Gastroesophageal sphincter (tissue), 3 donors: ENCODE results near the gene FYB1.

Source experiments
- CTCF ChIP-seq, 4 experiments: fragments of 200-600 bp in 2 of 4; fragments of 450-650 bp in 2 of 4; sonication (generic) in 1 of 4; IDR thresholded peaks; one replicate each; pipeline ENCODE4 v1.5.1; 2017 to 2019; ENCODE audit warnings: antibody characterized with exemption in 4 of 4, mild to moderate bottlenecking in 2 of 4, moderate library complexity in 2 of 4
- EP300 ChIP-seq: sonication (generic); formaldehyde crosslinking; IDR thresholded peaks from one replicate; pipeline ENCODE4 v1.6.1; 2017; ENCODE audit warnings: antibody characterized with exemption, mild to moderate bottlenecking
- POLR2A ChIP-seq, 2 donors: fragments of 450-650 bp; IDR thresholded peaks; one replicate each; pipeline ENCODE4 v1.6.1; 2017; ENCODE audit warnings: antibody characterized with exemption in 2 of 2, mild to moderate bottlenecking in 2 of 2, moderate library complexity in 1 of 2
- POLR2AphosphoS5 ChIP-seq: sonication (generic); formaldehyde crosslinking; IDR thresholded peaks from one replicate; pipeline ENCODE4 v1.6.1; 2017; ENCODE audit warnings: antibody characterized with exemption

- TF ChIP-seq POLR2A (IDR thresholded peaks at IDR 0.05) (no peak), CTCF (IDR thresholded peaks at IDR 0.05) (no peak), EP300 (no peak), POLR2AphosphoS5 (no peak)
Measured at GRCh38 chr5:39059064-39059463, 160.3 kb downstream of the FYB1 start.
